ENCODE results near the gene ANKRD34A.

Gene ANKRD34A

DNA sequence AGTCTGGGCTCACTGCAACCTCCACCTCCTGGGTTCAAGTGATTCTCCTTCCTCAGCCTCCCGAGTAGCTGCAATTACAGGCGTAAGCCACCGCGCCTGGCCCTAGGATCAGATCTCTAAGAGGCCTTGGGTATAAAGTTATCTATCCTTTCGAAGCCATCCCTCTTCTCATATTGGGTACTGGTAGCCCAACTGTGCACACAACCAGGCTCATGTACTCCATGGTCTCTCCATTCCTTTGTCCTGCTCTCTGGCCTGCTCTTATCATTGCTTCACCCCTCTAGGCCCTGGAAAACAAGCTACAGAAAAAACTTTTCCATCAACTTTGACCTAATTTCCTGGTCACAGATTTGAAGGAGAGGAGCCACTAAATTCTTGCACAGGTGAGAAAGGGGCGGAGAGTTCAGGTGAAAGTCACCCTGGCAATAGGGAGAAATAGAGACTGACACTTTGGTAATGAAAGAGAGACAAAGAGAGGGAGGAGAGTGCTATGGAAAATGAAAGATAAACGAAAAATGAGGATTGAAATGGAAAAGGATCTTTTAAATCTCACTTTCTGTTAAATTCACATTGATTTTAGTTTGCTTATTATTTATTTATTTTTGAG, 26.0 kb upstream of the ANKRD34A start:
- no peak for DNase-seq

DNA sequence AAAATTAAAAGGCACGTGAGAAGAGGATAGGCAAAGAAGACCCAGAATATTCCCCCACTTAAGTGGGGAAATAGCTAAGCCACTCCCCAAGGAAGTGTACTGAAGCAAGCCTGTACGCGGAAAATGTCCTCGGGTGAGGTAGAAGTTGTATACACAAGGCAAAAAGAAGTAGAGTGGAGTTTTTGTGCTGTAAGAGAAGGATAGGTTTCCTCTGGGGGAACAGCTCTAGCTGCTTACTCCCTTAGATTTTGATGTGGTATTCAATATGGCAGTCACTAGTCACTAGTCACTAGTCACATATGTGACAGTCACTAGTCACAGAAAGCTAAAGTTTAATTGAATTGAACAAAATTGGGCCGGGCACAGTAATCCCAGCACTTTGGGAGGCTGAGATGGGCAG, 24.4 kb upstream of the ANKRD34A start:
- no peak for DNase-seq

DNA sequence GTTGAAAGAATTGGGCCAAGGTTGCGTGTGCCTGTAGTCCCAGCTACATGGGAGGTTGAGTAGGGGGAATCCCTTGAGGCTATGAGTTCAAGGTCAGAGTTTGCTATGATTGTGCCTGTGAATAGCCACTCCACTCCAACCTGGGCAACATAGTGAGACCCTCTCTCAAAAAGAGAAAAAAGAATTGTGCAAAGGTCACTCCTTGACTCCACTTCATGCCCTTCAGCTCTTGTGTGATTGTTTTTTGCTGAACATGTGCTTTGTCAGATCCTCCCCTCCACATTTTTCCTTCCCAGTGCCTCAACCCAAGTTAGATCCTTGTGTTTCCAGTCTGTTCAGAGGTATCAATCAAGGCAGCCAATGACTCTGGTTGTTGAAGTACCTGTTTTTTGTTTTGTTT, 23.6 kb upstream of the ANKRD34A start:
- DNase-seq = no peak

DNA sequence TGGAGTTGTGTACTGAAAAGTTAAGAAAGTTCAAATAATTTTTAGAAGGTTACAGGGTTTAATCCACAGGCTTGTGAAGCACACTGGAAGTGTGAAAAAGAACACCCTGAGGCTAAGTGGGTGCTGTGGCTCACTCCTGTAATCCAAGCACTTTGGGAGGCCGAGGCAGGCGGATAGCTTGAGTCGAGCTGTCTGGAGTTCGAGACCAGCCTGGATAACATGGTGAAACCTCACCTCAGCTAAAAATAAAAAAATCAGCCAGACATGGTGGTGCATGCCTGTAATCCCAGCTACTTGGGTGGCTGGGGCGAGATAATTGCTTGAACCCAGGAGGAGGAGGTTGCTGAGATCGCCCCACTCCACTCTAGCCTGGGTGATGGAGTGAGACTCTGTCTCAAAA, 22.2 kb upstream of the ANKRD34A start:
- DNase-seq = no peak

DNA sequence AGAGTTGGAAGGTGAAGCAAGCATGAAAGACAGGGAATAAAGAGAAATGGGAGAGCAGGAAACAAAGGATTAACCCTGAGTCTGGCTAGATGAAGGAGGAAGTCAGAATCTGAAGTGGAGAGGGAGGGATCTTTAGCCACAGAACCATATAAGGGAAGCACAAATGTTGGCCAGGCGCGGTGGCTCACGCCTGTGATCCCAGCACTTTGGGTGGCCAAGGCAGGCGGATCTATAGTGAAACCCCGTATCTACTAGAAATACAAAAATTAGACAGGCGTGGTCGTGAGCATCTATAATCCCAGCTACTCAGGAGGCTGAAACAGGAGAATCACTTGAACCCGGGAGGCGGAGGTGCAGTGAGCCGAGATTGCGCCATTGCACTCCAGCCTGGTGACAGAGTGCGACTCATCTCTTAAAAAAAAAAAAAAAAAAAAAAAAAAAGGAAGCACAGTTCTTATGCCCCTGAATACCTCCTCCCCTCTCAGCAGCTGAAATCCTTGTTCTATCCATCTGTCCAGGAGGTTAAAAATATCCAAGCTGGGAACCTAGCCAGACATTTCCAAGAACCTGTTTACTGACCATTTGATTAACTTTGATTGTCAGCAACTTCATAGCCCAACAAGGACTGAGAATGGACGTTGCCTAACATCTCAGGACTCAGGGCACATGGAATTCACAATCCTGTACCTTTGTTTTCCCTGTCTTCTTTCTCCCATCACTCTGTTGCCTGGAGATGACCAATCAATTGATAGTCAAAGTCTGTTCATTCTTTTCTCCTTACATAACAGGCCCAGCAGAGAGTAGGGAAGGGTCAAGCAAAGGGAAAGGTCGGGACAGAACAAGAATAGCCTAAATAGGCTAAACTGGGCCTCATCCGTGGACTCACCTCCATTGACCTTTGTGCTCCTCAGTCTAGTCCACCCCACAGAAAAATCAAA, 21.4 kb upstream of the ANKRD34A start:
- no peak for DNase-seq

DNA sequence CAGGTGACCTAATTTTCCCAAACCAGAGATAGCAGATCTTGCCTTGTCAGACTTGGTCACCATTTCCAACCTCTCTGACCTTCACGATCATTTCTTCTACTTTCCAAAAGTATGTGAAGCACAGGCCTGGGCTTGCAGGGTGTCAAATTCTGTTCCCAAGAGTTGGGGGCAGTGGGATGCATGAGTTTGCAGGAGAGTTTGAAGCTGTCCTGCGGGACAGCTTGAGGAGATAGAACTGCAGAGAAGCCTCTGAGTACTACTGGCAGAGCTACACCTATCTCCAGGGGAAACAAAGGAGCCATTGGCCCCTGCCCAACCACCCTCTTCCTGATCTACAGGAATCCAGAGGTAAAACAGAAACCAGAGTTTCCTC, 20.7 kb upstream of the ANKRD34A start:
- no peak for DNase-seq

DNA sequence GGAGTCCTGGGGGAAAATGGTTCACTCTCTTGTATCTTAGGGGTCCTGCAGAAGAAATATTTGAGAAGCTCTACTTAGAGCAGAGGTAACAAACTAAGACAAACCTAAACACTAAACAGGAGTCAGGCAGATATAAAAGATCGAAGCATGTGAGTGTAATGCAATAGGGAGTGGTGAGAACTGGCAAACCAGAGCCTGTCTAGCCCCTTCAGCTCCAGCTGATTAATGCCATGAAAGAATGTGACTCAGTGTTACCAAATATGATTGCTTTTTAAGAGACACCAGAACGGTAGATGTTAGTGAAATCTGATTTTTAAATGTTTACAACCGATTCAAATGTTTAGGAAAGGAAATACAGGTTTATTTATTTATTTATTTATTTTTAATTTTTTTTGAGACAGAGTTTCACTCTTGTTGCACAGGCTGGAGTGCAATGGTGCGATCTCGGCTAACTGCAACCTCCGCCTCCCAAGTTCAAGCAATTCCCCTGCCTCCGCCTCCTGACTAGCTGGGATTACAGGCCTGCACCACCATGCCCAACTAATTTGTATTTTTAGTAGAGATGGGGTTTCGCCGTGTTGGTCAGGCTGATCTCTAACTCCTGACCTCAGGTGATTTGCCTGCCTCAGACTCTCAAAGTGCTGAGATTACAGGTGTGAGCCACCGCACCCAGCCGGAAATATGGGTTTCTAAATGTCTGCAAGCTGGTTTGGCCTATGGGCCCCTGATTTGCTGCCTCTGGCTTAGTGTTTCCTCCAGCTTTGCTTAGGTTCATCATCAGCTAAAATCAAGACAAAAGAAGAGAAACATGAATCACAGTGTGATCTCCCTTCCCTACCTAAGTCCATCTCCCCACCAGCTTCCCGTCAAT, 19.8 kb upstream of the ANKRD34A start:
- DNase-seq = no peak

DNA sequence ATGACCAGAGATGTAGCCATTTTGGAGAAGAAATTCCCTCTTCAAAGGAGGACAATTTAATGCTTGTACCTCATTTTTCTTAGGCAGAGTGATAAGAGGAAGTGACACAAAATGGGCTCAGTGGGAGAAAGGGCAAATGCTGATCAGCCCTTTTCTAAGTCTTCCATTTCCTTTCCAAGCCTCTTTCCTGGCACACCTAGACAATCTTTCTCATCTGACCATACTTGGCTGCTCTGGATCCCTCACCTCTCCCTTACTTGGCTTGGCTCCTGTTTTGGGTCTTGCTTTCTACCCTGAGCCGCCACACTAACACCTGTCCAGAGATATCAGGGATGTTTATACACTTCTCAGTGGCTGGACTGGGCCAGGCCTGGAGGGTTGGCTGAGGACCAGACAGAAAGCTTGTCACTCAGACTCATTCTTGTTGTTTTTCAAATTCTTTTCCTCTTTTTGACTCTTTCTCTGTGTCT, 18.9 kb upstream of the ANKRD34A start:
- no peak for DNase-seq

DNA sequence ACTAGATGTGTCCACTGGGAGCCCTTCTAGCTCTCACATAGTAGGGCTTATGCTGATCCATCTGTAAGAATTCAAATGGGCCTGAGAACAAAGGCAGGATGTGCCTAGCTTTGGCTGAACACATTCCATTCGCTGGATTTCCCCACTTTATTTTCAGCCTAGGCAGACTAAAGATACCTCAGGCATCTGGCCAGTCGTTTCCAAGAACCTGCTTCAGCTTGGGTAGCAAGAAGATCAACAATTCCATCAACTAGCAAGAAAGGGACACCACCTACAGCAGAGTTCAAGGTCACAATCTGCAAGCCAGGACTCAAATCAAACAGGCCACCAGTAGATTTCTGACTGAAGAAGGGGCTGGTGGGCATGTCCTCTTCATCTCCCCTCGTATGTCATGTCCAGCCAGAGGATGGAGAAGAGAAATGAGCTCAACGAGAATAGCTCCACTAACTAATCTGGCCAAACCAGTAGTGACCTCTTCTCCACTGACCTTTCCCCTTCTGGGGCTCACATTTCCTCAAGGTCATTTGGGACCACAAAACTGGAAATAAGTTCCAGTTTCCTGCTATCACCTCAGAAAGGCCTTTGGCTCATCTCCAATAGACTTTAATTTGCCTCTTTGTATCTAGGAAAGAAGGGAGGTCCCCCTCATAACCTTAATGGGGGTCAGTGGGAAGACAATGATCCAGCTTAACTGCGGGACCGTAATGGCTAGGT, 17.8 kb upstream of the ANKRD34A start:
- DNase-seq = no peak

DNA sequence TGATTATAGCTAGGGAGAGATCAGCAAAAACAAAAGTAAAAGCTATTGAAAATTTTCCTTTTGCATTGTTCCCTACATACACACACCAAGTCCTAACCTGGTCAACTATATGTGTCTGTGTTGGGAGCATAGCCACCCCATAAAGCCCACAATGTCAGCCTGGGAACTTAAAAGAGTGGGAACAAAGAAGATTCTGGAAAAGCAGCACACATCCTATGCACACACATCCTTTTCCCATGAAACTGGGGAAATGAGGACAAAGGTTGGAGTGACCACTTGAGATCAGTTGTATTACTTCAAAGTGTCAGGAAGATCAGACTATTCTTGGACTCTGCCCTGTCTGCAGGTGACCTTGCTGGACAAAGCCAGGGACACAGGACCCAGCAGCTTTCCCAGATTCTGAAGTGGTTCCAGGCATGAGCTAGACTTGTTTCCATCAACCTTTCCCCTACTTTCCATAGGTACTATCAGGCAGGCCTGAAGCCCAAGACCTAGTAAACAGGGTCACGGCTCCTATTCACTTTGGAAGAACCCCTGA, 16.2 kb upstream of the ANKRD34A start:
- DNase-seq = no peak

DNA sequence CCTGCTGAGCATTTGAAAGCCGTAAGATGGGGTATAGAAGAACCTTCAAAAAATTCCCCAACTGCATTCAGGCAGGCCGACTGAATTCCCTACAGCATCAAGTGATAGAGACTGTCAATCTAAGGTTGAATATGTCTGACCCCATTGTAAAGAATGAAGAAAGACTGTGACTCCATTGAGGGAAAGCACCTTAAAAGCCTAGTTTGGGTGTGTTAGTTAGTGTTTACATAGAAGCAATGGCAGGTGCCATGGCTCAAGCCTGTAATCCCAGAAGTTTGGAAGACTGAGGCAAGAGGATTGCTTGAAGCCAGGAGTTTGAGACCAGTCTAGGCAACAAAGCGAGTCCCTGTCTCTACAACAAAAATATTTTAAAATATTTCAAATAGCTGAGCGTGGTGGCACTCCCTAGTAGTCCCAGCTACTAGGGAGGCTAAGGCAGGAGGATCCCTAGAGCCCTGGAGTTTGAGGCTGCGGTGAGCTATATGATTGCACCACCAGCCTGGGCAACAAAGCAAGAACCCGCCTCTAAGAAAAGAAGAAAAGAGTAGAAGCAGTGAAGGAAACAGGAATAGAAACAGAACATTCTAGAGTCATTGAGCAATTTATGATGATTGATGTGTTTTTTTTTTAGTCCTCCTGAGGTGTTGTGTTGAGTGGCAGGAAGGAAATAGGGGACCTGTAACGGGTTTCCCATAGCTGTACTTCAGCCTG, 15.5 kb upstream of the ANKRD34A start:
- no peak for DNase-seq

DNA sequence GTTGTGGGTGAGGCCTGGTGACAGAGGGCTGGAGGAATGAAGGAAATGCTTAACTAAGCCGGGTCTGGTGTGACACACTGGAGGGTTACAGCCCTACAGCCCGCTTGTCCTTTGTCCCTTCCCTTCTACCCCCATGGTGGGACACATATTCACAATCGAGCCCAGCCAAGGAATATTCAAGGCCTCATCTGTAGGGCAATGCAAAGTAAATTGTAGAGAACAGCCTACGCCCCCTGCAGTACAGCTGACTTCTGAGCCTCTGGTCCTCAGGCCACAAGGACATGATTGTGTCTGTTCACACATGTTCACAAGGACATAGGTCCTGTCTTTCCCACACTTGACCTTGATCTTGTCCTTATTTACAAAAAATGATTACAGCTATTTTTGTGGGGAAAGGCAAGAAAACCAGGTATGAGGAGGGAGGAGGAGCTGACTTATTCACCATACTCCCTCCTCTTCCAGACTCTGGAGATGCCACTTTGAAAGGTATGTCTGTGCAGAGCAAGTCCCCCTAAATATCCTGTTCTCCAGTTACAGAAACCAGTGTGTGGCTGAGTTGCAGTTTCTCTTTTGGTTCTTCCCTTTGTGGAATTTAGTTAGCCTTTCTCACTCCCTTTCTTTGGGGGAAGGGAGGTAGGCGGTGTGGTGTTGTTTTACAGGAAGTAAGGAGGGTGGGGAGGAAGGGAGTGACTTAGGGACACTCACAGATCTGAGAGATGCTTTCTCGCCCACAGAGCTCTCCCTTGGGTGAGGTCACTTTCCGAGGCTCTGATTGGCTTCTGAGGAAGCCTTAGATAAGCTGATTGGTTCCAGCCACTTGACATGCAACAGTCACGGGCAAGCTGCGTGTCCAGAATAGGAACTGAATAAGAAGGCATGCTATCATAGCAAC, 14.7 kb upstream of the ANKRD34A start:
- peak; percentile 62 for DNase-seq

DNA sequence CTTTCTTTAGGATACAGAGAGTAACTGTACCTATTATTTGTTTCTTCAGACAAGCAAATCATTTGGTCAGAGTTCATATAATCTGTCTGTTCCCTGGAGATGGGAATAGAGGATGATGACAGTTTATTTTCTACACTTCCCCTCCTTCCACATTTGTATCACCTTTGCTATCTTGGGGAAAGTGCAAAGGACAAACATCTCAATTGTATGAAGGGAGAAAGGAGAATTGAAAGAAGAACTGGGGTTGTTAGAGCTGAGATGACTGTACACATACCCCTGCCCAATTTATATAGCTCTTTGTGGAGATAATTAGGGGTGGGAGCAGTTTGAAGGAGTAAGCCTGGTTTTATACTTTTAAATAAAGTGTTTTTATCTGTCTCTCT, 14.1 kb upstream of the ANKRD34A start:
- no peak for DNase-seq

DNA sequence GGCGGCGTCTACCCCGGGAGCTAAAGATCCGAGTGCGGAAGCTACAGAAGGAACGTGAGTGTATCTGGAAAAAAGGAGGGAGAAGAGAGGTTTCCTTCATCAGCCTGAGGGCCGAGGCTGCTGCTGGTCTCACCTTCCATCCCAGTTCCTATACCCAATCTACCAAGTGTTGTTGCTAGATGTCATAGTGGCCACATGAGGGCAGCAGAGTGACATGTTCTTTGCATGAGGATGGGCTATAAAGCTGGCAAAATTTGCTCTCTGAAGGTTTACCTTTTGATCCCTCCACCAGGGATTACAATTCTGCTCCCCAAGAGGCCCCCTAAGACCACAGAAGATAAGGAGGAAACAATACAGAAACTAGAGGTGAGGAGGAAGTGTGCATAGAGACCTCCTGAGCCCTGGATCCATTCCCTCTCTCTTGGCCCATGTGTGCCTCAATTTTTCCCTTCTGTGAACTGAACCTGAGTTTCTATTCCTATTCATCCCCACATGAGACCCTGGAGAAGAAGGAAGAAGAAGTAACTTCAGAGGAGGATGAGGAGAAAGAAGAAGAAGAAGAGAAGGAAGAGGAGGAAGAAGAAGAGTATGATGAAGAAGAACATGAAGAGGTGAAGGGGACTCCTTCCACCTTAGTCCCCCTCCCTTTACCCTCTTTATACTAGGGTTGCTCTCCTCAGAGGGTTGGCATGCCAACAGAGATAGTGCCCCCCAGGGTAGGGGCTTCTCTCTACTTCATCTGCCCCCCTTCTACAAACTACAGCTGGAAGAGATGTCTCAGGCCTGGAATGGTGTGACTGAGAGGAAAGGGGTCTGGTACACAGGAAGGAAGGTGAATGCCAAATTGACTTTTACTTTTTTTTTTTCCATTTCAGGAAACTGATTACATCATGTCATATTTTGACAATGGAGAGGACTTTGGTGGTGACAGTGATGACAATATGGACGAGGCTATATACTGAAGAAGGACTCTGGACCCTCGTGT, 13.4 kb upstream of the ANKRD34A start:
- peak; percentile 56 for DNase-seq

DNA sequence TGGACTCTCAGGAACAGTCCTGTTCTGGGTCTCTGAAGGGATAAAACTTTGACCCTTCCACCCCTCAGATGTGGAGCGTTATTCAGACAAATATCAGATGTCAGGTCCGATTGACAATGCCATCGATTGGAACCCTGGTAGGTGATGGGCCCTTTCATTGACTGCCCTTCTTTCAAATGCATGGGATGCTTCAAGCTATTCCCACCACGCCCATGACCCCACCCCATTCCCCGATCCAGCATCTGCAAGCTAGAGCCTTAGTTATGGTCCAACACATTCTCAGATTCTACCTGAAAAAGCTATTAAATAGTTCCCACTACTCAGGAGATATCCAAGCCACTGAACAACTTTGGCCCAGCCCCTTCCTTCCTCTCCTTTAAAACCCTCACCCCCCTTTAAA, 12.6 kb upstream of the ANKRD34A start:
- DNase-seq = no peak

DNA sequence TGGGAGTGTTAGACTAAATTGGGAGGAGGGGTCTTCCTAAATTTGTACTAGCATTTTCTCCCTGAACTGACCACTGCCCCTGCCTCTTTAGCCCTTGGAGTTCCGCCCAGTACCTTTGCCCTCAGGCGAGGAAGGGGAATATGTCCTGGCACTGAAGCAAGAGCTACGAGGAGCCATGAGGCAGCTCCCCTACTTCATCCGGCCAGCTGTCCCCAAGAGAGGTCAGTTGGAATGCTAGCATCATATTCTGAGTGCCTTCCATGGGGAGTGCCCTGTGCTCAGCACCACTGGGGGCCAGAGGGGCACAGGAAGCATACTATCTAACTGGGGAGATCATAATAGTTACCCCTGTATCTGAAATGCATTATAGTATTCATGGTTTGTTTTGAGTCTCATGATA, 10.8 kb upstream of the ANKRD34A start:
- DNase-seq = no peak

DNA sequence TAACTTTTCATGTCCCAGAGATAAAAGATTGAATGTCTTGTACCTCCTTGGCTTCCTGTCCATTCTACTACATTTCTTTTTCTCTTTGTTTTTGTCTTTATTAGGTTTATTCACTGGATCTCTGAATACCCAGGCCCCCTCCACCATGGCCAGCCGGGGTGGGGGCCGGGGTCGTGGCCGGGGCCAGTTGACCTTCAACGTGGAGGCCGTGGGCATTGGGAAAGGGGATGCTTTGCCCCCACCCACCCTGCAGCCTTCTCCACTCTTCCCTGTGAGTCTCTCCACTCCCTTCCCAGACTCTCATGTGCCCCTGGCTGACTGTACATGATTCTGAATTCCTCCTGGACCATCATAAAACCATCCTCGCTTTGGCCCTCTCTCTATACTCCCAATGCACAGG, 10.3 kb upstream of the ANKRD34A start:
- no peak for DNase-seq

DNA sequence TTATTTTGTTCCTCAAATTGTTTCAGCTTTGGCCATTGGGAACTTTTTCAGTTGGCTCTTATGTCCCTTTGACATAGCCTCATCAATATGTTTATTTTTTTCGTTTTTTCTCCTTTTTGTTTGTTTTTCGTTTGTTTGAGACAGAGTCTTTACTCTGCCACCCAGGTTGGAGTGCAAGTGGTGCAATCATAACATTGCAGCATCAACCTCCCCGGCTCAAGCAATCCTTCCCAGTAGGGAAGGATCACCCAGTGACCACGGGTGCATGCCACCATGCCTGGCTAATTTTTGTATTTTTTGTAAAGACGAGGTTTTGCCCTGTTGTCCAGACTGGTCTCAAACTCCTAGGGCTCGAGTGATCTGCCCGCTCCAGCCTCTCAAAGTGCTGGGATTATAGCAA, 8.2 kb upstream of the ANKRD34A start:
- DNase-seq = no peak

DNA sequence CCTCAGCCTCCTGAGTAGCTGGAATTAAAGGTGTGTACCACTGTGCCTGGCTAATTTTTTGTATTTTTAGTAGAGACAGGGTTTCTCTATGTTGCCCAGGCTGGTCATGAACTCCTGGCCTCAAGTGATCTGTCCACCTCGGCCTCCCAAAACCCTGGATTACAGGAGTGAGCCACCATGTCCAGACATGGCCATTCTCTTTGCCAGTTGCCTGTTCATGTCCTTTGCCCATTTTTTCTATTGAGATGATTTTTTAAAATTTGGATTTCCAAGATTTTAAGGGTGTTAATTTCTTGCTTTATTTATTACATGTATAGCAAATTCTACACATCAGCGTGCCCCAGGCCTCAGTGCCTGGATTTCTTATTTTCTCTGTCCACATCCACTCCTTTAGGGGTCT, 2.9 kb upstream of the ANKRD34A start:
- no peak for DNase-seq
